Measurements from ENCODE around the gene SAAL1. TPM values are rescaled to one million over a fixed set of nuclear protein-coding genes. Genes with fewer than 3 reads are reported as not detected.

Gene SAAL1
- total and polyA plus RNA-seq, 11 donors, result 4.9 to 10.9 (median 6.7) TPM

DNA sequence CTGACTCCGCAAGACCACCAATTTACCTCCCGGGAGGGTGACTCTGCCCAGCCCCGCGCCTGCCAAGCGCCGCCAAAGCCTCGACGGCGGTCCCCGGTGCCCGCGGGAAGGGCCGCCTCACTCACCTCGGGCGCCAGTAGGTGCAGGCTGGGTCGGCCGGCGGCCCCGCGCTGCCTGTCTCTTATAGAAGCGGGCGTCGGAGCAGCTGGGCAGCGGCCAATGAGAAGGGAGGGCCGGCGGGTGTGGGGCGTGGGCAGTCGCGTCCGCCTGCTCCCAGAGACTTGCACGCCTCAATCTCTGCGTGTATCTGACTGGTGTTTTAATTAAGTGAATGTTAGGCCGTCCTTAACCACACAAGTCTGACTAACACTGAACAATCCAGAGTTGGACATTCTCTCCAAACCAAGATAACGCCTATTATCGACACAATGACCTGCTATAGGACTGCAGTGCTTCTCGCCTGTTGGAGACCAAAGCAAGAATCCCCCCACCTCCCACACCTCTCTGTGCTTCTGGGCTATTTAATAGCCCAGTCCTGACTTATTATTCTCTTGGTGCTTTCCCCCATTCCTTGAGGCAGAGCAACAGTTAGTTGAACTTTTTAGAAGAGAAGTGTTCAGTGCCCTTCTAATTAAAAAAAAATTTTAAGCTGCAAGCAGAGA, 59.6 kb downstream of the SAAL1 start, which contains the start of gene TPH1:
TPH1 (minus strand) TSS at position 154 of the 662 bp plus-strand sequence. CDS start 5,507 bp downstream, outside the sequence.
- H3K9me3 ChIP-seq, result peaks cover 0 to 5% (median 0%) of the 10 kb centered on the region in 12 donors
- peaks cover 0 to 38% (median 9%) of the 10 kb centered on the region in 9 donors for H3K27me3 ChIP-seq
- H3K36me3 ChIP-seq, result no peaks in the 10 kb centered on the region
- DNase-seq, result peak; percentile 13 to 75 (median 47)
- H3K27ac ChIP-seq, result no peak within 1 kb of the TSS
- H3K4me1 ChIP-seq, result peaks cover 0 to 7% (median 0%) of the 10 kb centered on the region in 12 donors
- TF ChIP-seq POLR2A (IDR thresholded peaks at IDR 0.05), result no peak
- TF ChIP-seq, protein P1, sequence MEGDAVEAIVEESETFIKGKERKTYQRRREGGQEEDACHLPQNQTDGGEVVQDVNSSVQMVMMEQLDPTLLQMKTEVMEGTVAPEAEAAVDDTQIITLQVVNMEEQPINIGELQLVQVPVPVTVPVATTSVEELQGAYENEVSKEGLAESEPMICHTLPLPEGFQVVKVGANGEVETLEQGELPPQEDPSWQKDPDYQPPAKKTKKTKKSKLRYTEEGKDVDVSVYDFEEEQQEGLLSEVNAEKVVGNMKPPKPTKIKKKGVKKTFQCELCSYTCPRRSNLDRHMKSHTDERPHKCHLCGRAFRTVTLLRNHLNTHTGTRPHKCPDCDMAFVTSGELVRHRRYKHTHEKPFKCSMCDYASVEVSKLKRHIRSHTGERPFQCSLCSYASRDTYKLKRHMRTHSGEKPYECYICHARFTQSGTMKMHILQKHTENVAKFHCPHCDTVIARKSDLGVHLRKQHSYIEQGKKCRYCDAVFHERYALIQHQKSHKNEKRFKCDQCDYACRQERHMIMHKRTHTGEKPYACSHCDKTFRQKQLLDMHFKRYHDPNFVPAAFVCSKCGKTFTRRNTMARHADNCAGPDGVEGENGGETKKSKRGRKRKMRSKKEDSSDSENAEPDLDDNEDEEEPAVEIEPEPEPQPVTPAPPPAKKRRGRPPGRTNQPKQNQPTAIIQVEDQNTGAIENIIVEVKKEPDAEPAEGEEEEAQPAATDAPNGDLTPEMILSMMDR (IDR thresholded peaks at IDR 0.05), result no peak
- ATAC-seq, result peak in 3 of 4 donors; percentile 53 to 86 (median 78)
- intact Hi-C loops (cut with DNase I), result no loop called here
- 5 to 23% (median 6%) methylated on average over 15 to 36 of the region's 36 CpGs for WGBS, 4 donors
- H3K4me3 ChIP-seq, result peak within 1 kb of the TSS in 6 of 12 donors; percentile 10 to 30 (median 20)

DNA sequence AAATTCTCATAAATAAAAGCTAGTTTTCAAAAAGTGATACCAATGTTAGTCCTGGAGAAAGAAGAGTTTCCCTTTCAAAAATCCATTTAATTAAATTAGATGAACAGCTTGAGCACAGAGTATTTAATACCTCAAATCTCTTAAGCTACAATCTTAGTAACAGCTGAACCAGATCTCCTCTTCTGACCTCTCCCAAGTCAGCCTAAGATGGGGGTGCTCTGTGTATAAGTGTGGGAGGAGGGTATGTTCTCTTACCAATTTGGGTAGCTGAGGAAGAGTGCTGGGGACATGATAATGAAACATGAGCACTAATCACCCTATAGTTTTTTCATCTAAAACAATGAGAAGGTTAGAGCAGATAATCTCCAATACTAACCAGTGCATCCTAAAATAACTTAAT, 69.4 kb downstream of the SAAL1 start:
- Histone ChIP-seq H3K36me3 (no peaks in the 10 kb centered on the region), H3K4me1 (no peaks in the 10 kb centered on the region), H3K4me3 (no peak overlapping the region), H3K9me3 (no peaks in the 10 kb centered on the region), H3K27me3 (no peaks in the 10 kb centered on the region), H3K27ac (no peak overlapping the region)
- intact Hi-C loops (cut with DNase I), result no loop called here
- DNase-seq (no peak), ATAC-seq (no peak)
- TF ChIP-seq, protein P1 (IDR thresholded peaks at IDR 0.05), result no peak
- no peak for TF ChIP-seq POLR2A (IDR thresholded peaks at IDR 0.05)

Other genes starting within 250 kb of the SAAL1 start
- gene SERGEF, start 93.0 kb downstream of the SAAL1 start, total RNA-seq, result 10 to 100 TPM; 11.6 to 26.4 (median 22.1) TPM
- gene SERGEF, start 93.0 kb downstream of the SAAL1 start, polyA plus RNA-seq, result 10 to 100 TPM; 16.0 to 55.0 TPM
- under 1 TPM in 4 of 9 donors, not detected in 5; 0.06 to 0.45 (median 0.19) TPM for gene TPH1, start 59.8 kb downstream of the SAAL1 start, total RNA-seq
- gene TPH1, start 59.8 kb downstream of the SAAL1 start, polyA plus RNA-seq, result under 1 TPM; 0.11 to 0.19 TPM
- not detected for gene MRGPRX3, start 26.5 kb upstream of the SAAL1 start, total RNA-seq
- not detected for gene MRGPRX3, start 26.5 kb upstream of the SAAL1 start, polyA plus RNA-seq
- gene MRGPRX4, start 66.8 kb upstream of the SAAL1 start, total RNA-seq, result not detected
- gene MRGPRX4, start 66.8 kb upstream of the SAAL1 start, polyA plus RNA-seq, result not detected
- not detected for gene SAA4, start 130.7 kb upstream of the SAAL1 start, total RNA-seq
- gene SAA4, start 130.7 kb upstream of the SAAL1 start, polyA plus RNA-seq, result not detected
- 1 to 10 TPM in 3 of 9 donors, under 1 TPM in 1, not detected in 5; 0.56 to 2.2 (median 1.3) TPM for gene SAA2, start 142.6 kb upstream of the SAAL1 start, total RNA-seq
- gene SAA2, start 142.6 kb upstream of the SAAL1 start, polyA plus RNA-seq, result 1 to 10 TPM in 1 of 2 donors, not detected in 1; 1.9 TPM
- gene SAA1, start 160.2 kb upstream of the SAAL1 start, total RNA-seq, result 1 to 10 TPM in 4 of 9 donors, not detected in 5; 1.4 to 8.6 (median 2.3) TPM
- 1 to 10 TPM; 6.0 to 7.2 TPM for gene SAA1, start 160.2 kb upstream of the SAAL1 start, polyA plus RNA-seq
- gene HPS5, start 216.1 kb upstream of the SAAL1 start, total RNA-seq, result 10 to 100 TPM in 7 of 9 donors, 1 to 10 TPM in 2; 6.4 to 19.3 (median 12.5) TPM
- gene HPS5, start 216.1 kb upstream of the SAAL1 start, polyA plus RNA-seq, result 1 to 10 TPM; 6.1 to 9.8 TPM
- 10 to 100 TPM; 19.8 to 37.2 (median 25.4) TPM for gene GTF2H1, start 216.5 kb upstream of the SAAL1 start, total RNA-seq
- 10 to 100 TPM; 11.1 to 31.2 TPM for gene GTF2H1, start 216.5 kb upstream of the SAAL1 start, polyA plus RNA-seq

All from heart left ventricle (tissue), 16 donors.